SJCRH30 (cell line): ENCODE measurements around the gene B9D2. TPM values are rescaled to one million over a fixed set of nuclear protein-coding genes. Genes with fewer than 3 reads are reported as not detected.
A peak's percentile ranks its signal among the peaks of the same experiment; 100 is the strongest.
"Not testable (repeated sequence)": the region's sequence is repeated elsewhere in the genome, so short reads cannot be mapped to it uniquely, and the experiment has no call there.

ENCODE experiments used
- DNase-seq, 2 experiments: peaks; one replicate each; pipeline ENCODE4 v3.0.0-alpha.2; 2015 to 2020
- H3K27ac ChIP-seq: fragments of 250-450 bp; sonication (Bioruptor Pico); 2 replicates; pipeline ENCODE4 v1.5.1; 2020; ENCODE audit warnings: mild to moderate bottlenecking, moderate library complexity
- H3K27me3 ChIP-seq: fragments of 250-450 bp; sonication (Bioruptor Pico); 2 replicates; pipeline ENCODE4 v1.5.1; 2020; ENCODE audit warnings: mild to moderate bottlenecking, moderate library complexity
- H3K36me3 ChIP-seq: fragments of 250-450 bp; sonication (Bioruptor Pico); 2 replicates; pipeline ENCODE4 v1.5.1; 2020; ENCODE audit warnings: mild to moderate bottlenecking, moderate library complexity
- H3K4me1 ChIP-seq: fragments of 250-450 bp; sonication (Bioruptor Pico); 2 replicates; pipeline ENCODE4 v1.5.1; 2020; ENCODE audit warnings: mild to moderate bottlenecking, moderate library complexity
- H3K4me3 ChIP-seq: fragments of 250-450 bp; sonication (Bioruptor Pico); 2 replicates; pipeline ENCODE4 v1.5.1; 2020; ENCODE audit warnings: mild to moderate bottlenecking, moderate library complexity
- H3K9me3 ChIP-seq: fragments of 250-450 bp; sonication (Bioruptor Pico); replicated peaks from 2 replicates; pipeline ENCODE4 v1.5.1; 2020; ENCODE audit warnings: mild to moderate bottlenecking, moderate library complexity
- total RNA-seq: library from RNA; depleted of rRNA; stranded (reverse); fragments of >200 nt; shearing (Covaris generic); gene quantifications from 2 replicates; pipeline ENCODE4 v1.2.3, GENCODE V29; 2014

B9D2 gene
- total RNA-seq, 1 experiment from 2014 or later = 2.9 TPM

- Histone ChIP-seq H3K36me3 (no peaks in the 10 kb centered on the region), H3K4me1 (peaks cover 14% of the 10 kb centered on the region), H3K27me3 (no peaks in the 10 kb centered on the region), H3K9me3 (no peaks in the 10 kb centered on the region), H3K4me3 (no peak overlapping the region), H3K27ac (no peak overlapping the region)
- no peak for DNase-seq
Measured at GRCh38 chr19:41372501-41372900, 8.6 kb upstream of the B9D2 start.

GRCh38 chr19:41371541-41371940, 7.6 kb upstream of the B9D2 start:
- Histone ChIP-seq H3K27me3 (no peaks in the 10 kb centered on the region), H3K36me3 (no peaks in the 10 kb centered on the region), H3K4me3 (no peak overlapping the region), H3K27ac (no peak overlapping the region), H3K4me1 (peaks cover 14% of the 10 kb centered on the region), H3K9me3 (no peaks in the 10 kb centered on the region)
- DNase-seq = no peak

GRCh38 chr19:41371119-41371518, 7.2 kb upstream of the B9D2 start:
- not testable (repeated sequence) for H3K27ac ChIP-seq, H3K36me3 ChIP-seq, H3K4me3 ChIP-seq, H3K27me3 ChIP-seq, H3K9me3 ChIP-seq, DNase-seq
- H3K4me1 ChIP-seq = peaks cover 14% of the 10 kb centered on the region

GRCh38 chr19:41369769-41370168, 5.8 kb upstream of the B9D2 start:
- Histone ChIP-seq H3K27me3 (no peaks in the 10 kb centered on the region), H3K36me3 (no peaks in the 10 kb centered on the region), H3K27ac (no peak overlapping the region), H3K4me1 (peaks cover 12% of the 10 kb centered on the region), H3K9me3 (no peaks in the 10 kb centered on the region), H3K4me3 (no peak overlapping the region)
- DNase-seq = no peak

- no peak for DNase-seq
- no peak overlapping the region for H3K27ac ChIP-seq
- H3K27me3 ChIP-seq = no peaks in the 10 kb centered on the region
- no peaks in the 10 kb centered on the region; the same call in 1 of the 2 replicates for H3K4me1 ChIP-seq
- no peaks in the 10 kb centered on the region for H3K9me3 ChIP-seq
- H3K36me3 ChIP-seq = no peaks in the 10 kb centered on the region
- no peak overlapping the region for H3K4me3 ChIP-seq
Measured at GRCh38 chr19:41367848-41368301, 3.9 kb upstream of the B9D2 start.

GRCh38 chr19:41366089-41366488, 2.1 kb upstream of the B9D2 start:
- no peaks in the 10 kb centered on the region for H3K27me3 ChIP-seq
- H3K4me1 ChIP-seq = no peaks in the 10 kb centered on the region; the same call in 1 of the 2 replicates
- H3K4me3 ChIP-seq = no peak overlapping the region
- no peaks in the 10 kb centered on the region for H3K9me3 ChIP-seq
- no peak overlapping the region for H3K27ac ChIP-seq
- no peaks in the 10 kb centered on the region for H3K36me3 ChIP-seq
- DNase-seq = peak in 1 of 2 experiments; percentile 35

- H3K9me3 ChIP-seq = no peaks in the 10 kb centered on the region
- H3K4me1 ChIP-seq = no peaks in the 10 kb centered on the region; the same call in 1 of the 2 replicates
- no peaks in the 10 kb centered on the region for H3K36me3 ChIP-seq
- DNase-seq = no peak
- H3K27ac ChIP-seq = peak overlapping the region; percentile 92
- H3K27me3 ChIP-seq = no peaks in the 10 kb centered on the region
- H3K4me3 ChIP-seq = peak overlapping the region; percentile 87
Measured at GRCh38 chr19:41364524-41365391, 809 bp upstream of the B9D2 start.

GRCh38 chr19:41363371-41363752, 587 bp downstream of the B9D2 start:
- Histone ChIP-seq H3K27ac (peak overlapping the region; percentile 92; the same call in 1 of the 2 replicates), H3K4me1 (no peaks in the 10 kb centered on the region; the same call in 1 of the 2 replicates)
- DNase-seq = no peak

GRCh38 chr19:41362143-41362847, 1.7 kb downstream of the B9D2 start:
- DNase-seq = no peak

More at GRCh38 chr19:41363371-41363752, 587 bp downstream of the B9D2 start:
- no peaks in the 10 kb centered on the region for H3K36me3 ChIP-seq
- peak overlapping the region; percentile 87 for H3K4me3 ChIP-seq
- H3K9me3 ChIP-seq = no peaks in the 10 kb centered on the region
- H3K27me3 ChIP-seq = no peaks in the 10 kb centered on the region

GRCh38 chr19:41359741-41360140, 4.2 kb downstream of the B9D2 start:
- no peak for DNase-seq
- Histone ChIP-seq H3K36me3 (no peaks in the 10 kb centered on the region), H3K4me1 (no peaks in the 10 kb centered on the region; the same call in 1 of the 2 replicates)

More at GRCh38 chr19:41362143-41362847, 1.7 kb downstream of the B9D2 start:
- no peaks in the 10 kb centered on the region for H3K36me3 ChIP-seq
- no peak overlapping the region for H3K4me3 ChIP-seq
- H3K27me3 ChIP-seq = no peaks in the 10 kb centered on the region
- H3K9me3 ChIP-seq = no peaks in the 10 kb centered on the region
- H3K4me1 ChIP-seq = no peaks in the 10 kb centered on the region; the same call in 1 of the 2 replicates
- H3K27ac ChIP-seq = no peak overlapping the region

GRCh38 chr19:41357746-41358145, 6.2 kb downstream of the B9D2 start:
- H3K4me1 ChIP-seq = no peaks in the 10 kb centered on the region; the same call in 1 of the 2 replicates
- H3K27ac ChIP-seq = no peak overlapping the region
- H3K4me3 ChIP-seq = no peak overlapping the region
- no peaks in the 10 kb centered on the region for H3K27me3 ChIP-seq
- no peak for DNase-seq
- no peaks in the 10 kb centered on the region for H3K9me3 ChIP-seq
- H3K36me3 ChIP-seq = no peaks in the 10 kb centered on the region

More at GRCh38 chr19:41359741-41360140, 4.2 kb downstream of the B9D2 start:
- H3K27ac ChIP-seq = no peak overlapping the region
- no peaks in the 10 kb centered on the region for H3K27me3 ChIP-seq
- no peak overlapping the region for H3K4me3 ChIP-seq
- no peaks in the 10 kb centered on the region for H3K9me3 ChIP-seq

- Histone ChIP-seq H3K36me3 (no peaks in the 10 kb centered on the region), H3K4me3 (no peak overlapping the region), H3K9me3 (no peaks in the 10 kb centered on the region), H3K27me3 (no peaks in the 10 kb centered on the region), H3K27ac (no peak overlapping the region), H3K4me1 (no peaks in the 10 kb centered on the region; the same call in 1 of the 2 replicates)
- no peak for DNase-seq
Measured at GRCh38 chr19:41356984-41357739, 6.8 kb downstream of the B9D2 start.

- H3K27me3 ChIP-seq = no peaks in the 10 kb centered on the region
- no peak for DNase-seq
- H3K36me3 ChIP-seq = no peaks in the 10 kb centered on the region
- no peaks in the 10 kb centered on the region; the same call in 1 of the 2 replicates for H3K4me1 ChIP-seq
- no peak overlapping the region for H3K27ac ChIP-seq
- no peak overlapping the region for H3K4me3 ChIP-seq
- H3K9me3 ChIP-seq = no peaks in the 10 kb centered on the region
Measured at GRCh38 chr19:41355802-41356201, 8.1 kb downstream of the B9D2 start.

- H3K27ac ChIP-seq = no peak overlapping the region
- no peaks in the 10 kb centered on the region for H3K36me3 ChIP-seq
- no peaks in the 10 kb centered on the region for H3K9me3 ChIP-seq
- H3K4me3 ChIP-seq = no peak overlapping the region
- H3K4me1 ChIP-seq = no peaks in the 10 kb centered on the region; the same call in 1 of the 2 replicates
- DNase-seq = no peak
- H3K27me3 ChIP-seq = no peaks in the 10 kb centered on the region
Measured at GRCh38 chr19:41355035-41355434, 8.9 kb downstream of the B9D2 start.
